GM12878 (cell line): ENCODE measurements around the gene NOL8. TPM values are rescaled to one million over a fixed set of nuclear protein-coding genes. Genes with fewer than 3 reads are reported as not detected.

Experiments
- ATAC-seq: fragments of 200-7000 bp; cut with Tn5 transposase; 3 replicates; pipeline ENCODE4 v1.9.1; 2020; ENCODE audit warnings: mild to moderate bottlenecking, moderate library complexity
- BruUV-seq: library from RNA; stranded (reverse); fragments of 400-500 nt; replicated peaks from 2 replicates; lab custom pipeline; 2021; lab: Mats Ljungman, UMichigan
- CTCF ChIA-PET: fragments of 300-600 bp; sonication (Branson Sonifier 250); formaldehyde crosslinking; extraction: SDS; loops from one replicate; lab custom pipeline; 2021; ENCODE audit warnings: inconsistent platforms; lab: Yijun Ruan, JAX
- POLR2A ChIA-PET: fragments of 350-600 bp; formaldehyde crosslinking; extraction: SDS; loops from one replicate; lab custom pipeline; 2021; ENCODE audit warnings: inconsistent platforms; lab: Charles Lee
- RAD21 ChIA-PET: fragments of 300-600 bp; sonication (Branson Sonifier 250); formaldehyde crosslinking; loops from one replicate; lab custom pipeline; 2023; ENCODE audit warnings: antibody characterized with exemption; ENCODE audit not compliant: unreplicated experiment; lab: Charles Lee
- SMC1A ChIA-PET: fragments of 300-600 bp; sonication (Branson Sonifier 250); formaldehyde crosslinking; loops from one replicate; lab custom pipeline; 2023; ENCODE audit not compliant: unreplicated experiment, uncharacterized antibody; lab: Charles Lee
- DNase-seq: peaks from one replicate; pipeline ENCODE4 v3.0.0-alpha.2; 2011; ENCODE audit warnings: low read depth, low spot score
- FAIRE-seq: peaks from 3 replicates; lab custom pipeline; 2011; peaks lifted over from hg19 to GRCh38; lab: Jason Lieb, UNC
- H2AFZ ChIP-seq: 2 replicates; pipeline ENCODE4 v1.6.0; 2011; ENCODE audit warnings: low read depth, low read length, control low read depth; ENCODE audit not compliant: control insufficient read depth
- H3K27ac ChIP-seq: 2 replicates; pipeline ENCODE4 v1.5.1; 2011; ENCODE audit warnings: control low read depth; ENCODE audit not compliant: control insufficient read depth, insufficient read depth
- H3K27me3 ChIP-seq, 2 experiments: replicated peaks in 1 of 2; 2 replicates each; pipeline versions ENCODE4 v1.6.0 to v1.6.1; 2011; ENCODE audit warnings: low read length in 1 of 2; ENCODE audit not compliant: control insufficient read depth in 2 of 2, insufficient read depth in 2 of 2
- H3K36me3 ChIP-seq, 2 experiments: 2 replicates each; pipeline ENCODE4 v1.5.1; 2011; ENCODE audit warnings: low read length in 1 of 2; ENCODE audit not compliant: control insufficient read depth in 2 of 2, insufficient read depth in 2 of 2
- H3K4me1 ChIP-seq: 2 replicates; pipeline ENCODE4 v1.6.1; 2011; ENCODE audit warnings: mild to moderate bottlenecking, low read length, moderate library complexity, mixed read lengths; ENCODE audit not compliant: control insufficient read depth, insufficient read depth
- H3K4me2 ChIP-seq: 2 replicates; pipeline ENCODE4 v1.6.0; 2011; ENCODE audit warnings: control low read depth; ENCODE audit not compliant: control insufficient read depth, insufficient read depth
- H3K4me3 ChIP-seq: fragments of 200-600 bp; sonication (generic); 2 replicates; pipeline ENCODE4 v1.5.1; 2016
- H3K79me2 ChIP-seq: 2 replicates; pipeline ENCODE4 v1.6.0; 2011; ENCODE audit warnings: low read length; ENCODE audit not compliant: control insufficient read depth, insufficient read depth
- H3K9ac ChIP-seq: 2 replicates; pipeline ENCODE4 v1.8.0; 2011; ENCODE audit warnings: low read length, control low read depth, mixed read lengths; ENCODE audit not compliant: control insufficient read depth, insufficient read depth
- H3K9me3 ChIP-seq: replicated peaks from 3 replicates; pipeline ENCODE4 v1.5.1; 2011; ENCODE audit warnings: mild to moderate bottlenecking, low read length; ENCODE audit not compliant: control insufficient read depth, insufficient read depth
- H4K20me1 ChIP-seq: 2 replicates; pipeline ENCODE4 v1.6.0; 2011; ENCODE audit not compliant: control insufficient read depth, insufficient read depth
- CBX5 ChIP-seq: sonication (generic); IDR thresholded peaks from 2 replicates; pipeline ENCODE4 v1.6.1; 2016; ENCODE audit warnings: low read depth, moderate library complexity, mild to moderate bottlenecking, inconsistent platforms
- EZH2 ChIP-seq: IDR thresholded peaks from 2 replicates; pipeline ENCODE4 v1.6.1; 2012; ENCODE audit warnings: low read depth, mild to moderate bottlenecking, control low read depth, inconsistent platforms, low read length, borderline replicate concordance; ENCODE audit not compliant: control insufficient read depth
- GATAD2B ChIP-seq: fragments of 450-650 bp; conservative IDR thresholded peaks from 2 replicates; pipeline ENCODE4 v1.6.1; 2017; ENCODE audit warnings: low read depth, mild to moderate bottlenecking, moderate library complexity
- POLR2A ChIP-seq: IDR thresholded peaks from 2 replicates; pipeline ENCODE4 v1.6.1; 2011; ENCODE audit warnings: low read depth, mild to moderate bottlenecking, low read length
- SUPT20H ChIP-seq: IDR thresholded peaks from 2 replicates; pipeline ENCODE4 v1.6.1; 2011; ENCODE audit warnings: low read depth, mild to moderate bottlenecking, low read length, moderate library complexity, borderline replicate concordance; ENCODE audit not compliant: control insufficient read depth
- TCF3 ChIP-seq: IDR thresholded peaks from 2 replicates; pipeline ENCODE4 v1.6.1; 2012; ENCODE audit warnings: low read depth, mild to moderate bottlenecking, low read length, borderline replicate concordance; ENCODE audit not compliant: insufficient read depth
- WGBS: methylation state at CpG from one replicate; pipeline ENCODE4 v1.1.6; 2016; ENCODE audit warnings: low lambda C conversion rate; ENCODE audit not compliant: insufficient replicate concordance, insufficient coverage; ENCODE audit errors: missing lambda C conversion rate; 5-methylcytosine and 5-hydroxymethylcytosine counted together
- in situ Hi-C: fragments of 300-500 bp; cut with MboI; formaldehyde crosslinking; loops from 9 replicates; pipeline ENCODE4 v1.14.3; 2018; ENCODE audit warnings: mixed read lengths
- intact Hi-C: fragments of 100-400 bp; cut with micrococcal nuclease; formaldehyde crosslinking; loops from one replicate; pipeline ENCODE4 v1.14.2; 2022; ENCODE audit not compliant: unreplicated experiment
- polyA plus RNA-seq, 11 experiments: library from polyadenylated mRNA; depleted of rRNA in 4 of 11; unstranded in 6 of 11; stranded (reverse) in 5 of 11; fragments of >200 nt; fragmentation: Nextera tagmentation in 4 of 11; fragmentation: Illumina TruSeq in 1 of 11; extraction: Ambion mirVana in 4 of 11; extraction: Trizol in 1 of 11; gene quantifications; 1 replicate in 1 of 11; 2 replicates in 10 of 11; pipeline versions ENCODE4 v1.2.1 to v1.2.3, GENCODE V29; 2011 to 2016; ENCODE audit warnings: inconsistent platforms in 2 of 11, missing spikeins in 2 of 11, low read depth in 1 of 11
- total RNA-seq, 4 experiments: library from RNA; depleted of rRNA in 3 of 4; stranded (reverse); fragments of >200 nt in 3 of 4; fragmentation: Illumina TruSeq in 1 of 4; extraction: Trizol in 1 of 4; gene quantifications; 2 replicates each; pipeline versions ENCODE4 v1.2.1 to v1.2.3, GENCODE V29; 2013 to 2021

The NOL8 gene
- total and polyA plus RNA-seq, 10 of the 15 experiments (the other 5 are each of a cell fraction or from before 2014, with no cell fraction given): 33.6 to 58.6 (median 49.2) TPM

DNA sequence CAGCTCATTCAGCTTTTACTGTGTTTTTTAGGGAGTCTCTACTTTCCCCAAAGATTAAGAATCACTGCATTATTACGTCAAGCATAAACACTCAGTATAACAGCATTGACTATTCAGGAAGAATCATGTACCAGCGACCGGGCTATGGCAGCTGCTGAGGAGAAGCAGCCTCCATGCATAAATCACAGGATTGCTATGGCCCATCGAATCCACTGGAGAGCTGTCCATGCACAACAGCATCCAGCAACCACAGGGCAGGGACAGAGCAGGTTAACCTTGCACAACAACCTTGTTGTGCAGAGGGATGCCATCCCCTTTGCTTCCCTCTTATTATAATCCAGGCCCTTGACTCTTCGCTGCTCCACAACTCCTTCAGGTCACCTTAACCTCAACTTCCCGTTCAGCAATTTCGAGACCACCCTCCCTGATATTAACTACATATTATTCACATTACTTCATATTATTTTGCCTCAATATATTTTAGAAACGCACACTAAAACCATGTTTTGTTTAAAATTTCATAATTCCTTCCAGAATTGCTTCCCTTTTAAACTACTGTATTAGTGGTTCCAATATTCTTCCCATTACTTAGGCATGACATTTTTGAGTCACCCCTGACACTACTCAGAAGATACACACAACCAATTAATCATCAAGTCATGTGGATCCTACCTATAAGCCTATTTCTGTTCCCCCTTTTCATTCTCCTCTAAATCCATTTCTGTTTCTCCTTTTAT lies 32.6 kb downstream of the NOL8 start:
- Histone ChIP-seq H3K9me3 (no peaks in the 10 kb centered on the region), H3K27ac (peak overlapping the region; percentile 71), H3K9ac (peak overlapping the region; percentile 88), H2AFZ (no peak overlapping the region), H3K79me2 (peaks cover 68% of the 10 kb centered on the region), H3K4me1 (peaks cover 14% of the 10 kb centered on the region), H3K27me3 (no peaks in the 10 kb centered on the region), H3K4me3 (peak overlapping the region; percentile 81), H4K20me1 (no peaks in the 10 kb centered on the region), H3K36me3 (peaks cover 0 to 3% of the 10 kb centered on the region in 2 experiments; a peak in 2 of 4 replicates), H3K4me2 (peak overlapping the region; percentile 97)
- ChIA-PET POLR2A (interaction anchor here (3.4 kb wide), 1 partner anchor 33 kb away, joined by 9 read pairs; the partner anchor contains the start of genes CENPP and NOL8), CTCF (interaction anchor here (1.4 to 3.3 kb wide), 2 partner anchors 10 to 14 kb away, joined by 5 to 9 read pairs; no protein-coding TSS in a partner anchor), SMC1A (interaction anchor here (0.6 to 1.2 kb wide), 4 partner anchors 8 to 144 kb away, joined by 3 to 5 read pairs (median 3); no protein-coding TSS in a partner anchor), RAD21 (interaction anchor here (0.7 to 0.9 kb wide), 2 partner anchors 34 to 138 kb away, joined by 3 to 5 read pairs; partner anchors contain the start of gene CENPP)
- peak; percentile 36; the same call in 1 of the 2 replicates for TF ChIP-seq POLR2A
- TF ChIP-seq CBX5: no peak
- TF ChIP-seq EZH2: no peak
- no peak for TF ChIP-seq GATAD2B
- no peak for TF ChIP-seq TCF3
- TF ChIP-seq SUPT20H: no peak
- BruUV-seq: no TSS peak
- in situ Hi-C loops: no loop called here
- intact Hi-C loops: no loop called here
- DNase-seq (no peak), FAIRE-seq (no peak), ATAC-seq (no peak)
- 15% methylated on average over 8 of the region's 8 CpGs for WGBS
